K562 (cell line): ENCODE measurements around the gene BICDL1. TPM values are rescaled to one million over a fixed set of nuclear protein-coding genes. Genes with fewer than 3 reads are reported as not detected.

Experiments
- AFF1 ChIP-seq, 2 experiments: fragments of 450-650 bp; IDR thresholded peaks; 2 replicates each; pipeline ENCODE4 v1.6.1; 2018; ENCODE audit warnings: mild to moderate bottlenecking in 2 of 2, low read depth in 1 of 2; ENCODE audit not compliant: partially characterized antibody in 2 of 2
- ESRRA ChIP-seq: fragments of 450-650 bp; IDR thresholded peaks from 2 replicates; pipeline ENCODE4 v1.6.1; 2014; ENCODE audit warnings: low read depth, mild to moderate bottlenecking, moderate library complexity, borderline replicate concordance
- MEF2D ChIP-seq: conservative IDR thresholded peaks from 2 replicates; pipeline ENCODE4 v1.6.1; 2016; ENCODE audit warnings: low read depth, missing genetic modification characterization, missing compliant biosample characterization
- NR0B1 ChIP-seq: fragments of 450-650 bp; IDR thresholded peaks from one replicate; pipeline ENCODE4 v1.6.1; 2018; ENCODE audit warnings: mild to moderate bottlenecking, moderate library complexity; ENCODE audit not compliant: partially characterized antibody
- SMAD4 ChIP-seq: fragments of 250-450 bp; sonication (Bioruptor Pico); conservative IDR thresholded peaks from 2 replicates; pipeline ENCODE4 v1.8.0; 2021; ENCODE audit warnings: inconsistent platforms, mild to moderate bottlenecking, moderate library complexity
- SREBF2 ChIP-seq: sonication (generic); formaldehyde crosslinking; IDR thresholded peaks from 2 replicates; pipeline ENCODE4 v1.4.0; 2020; ENCODE audit warnings: mild to moderate bottlenecking, missing genetic modification reagents
- ZNF354B ChIP-seq: fragments of 250-450 bp; sonication (Bioruptor Pico); IDR thresholded peaks from 2 replicates; pipeline ENCODE4 v1.4.0; 2020
- ZNF57 ChIP-seq: fragments of 450-650 bp; formaldehyde crosslinking; IDR thresholded peaks from 2 replicates; pipeline ENCODE4 v1.4.0; 2020; ENCODE audit warnings: mild to moderate bottlenecking, moderate library complexity
- polyA plus RNA-seq, 8 experiments: library from polyadenylated mRNA; depleted of rRNA in 4 of 8; stranded (reverse) in 5 of 8; unstranded in 3 of 8; fragments of >200 nt; fragmentation: Nextera tagmentation in 2 of 8; fragmentation: Illumina TruSeq in 1 of 8; extraction: Ambion mirVana in 2 of 8; extraction: Trizol in 1 of 8; gene quantifications; 2 replicates each; pipeline versions ENCODE4 v1.2.1 to v1.2.3, GENCODE V29; 2011 to 2014; ENCODE audit warnings: inconsistent platforms in 1 of 8, missing spikeins in 1 of 8
- total RNA-seq, 7 experiments: library from RNA; depleted of rRNA in 6 of 7; stranded (reverse); fragments of >200 nt in 6 of 7; fragmentation: Illumina TruSeq in 2 of 7; extraction: Trizol in 2 of 7; gene quantifications; 2 replicates each; pipeline versions ENCODE4 v1.2.1 to v1.2.3, GENCODE V29; 2011 to 2021; ENCODE audit warnings: low replicate concordance in 1 of 7

Gene BICDL1
- total and polyA plus RNA-seq, 9 of the 15 experiments (the other 6 are each of a cell fraction or from before 2014, with no cell fraction given): 0.06 to 2.0 (median 0.58) TPM

- TF ChIP-seq AFF1 (IDR thresholded peaks at IDR 0.05; ENCODE audit: low read depth in 1 of 2, partially characterized antibody in 2 of 2) (no peak), SMAD4 (no peak), MEF2D (tag) (no peak), ZNF57 (CRISPR knock-in tag) (no peak), ZNF354B (CRISPR knock-in tag) (no peak), NR0B1 (no peak), SREBF2 (CRISPR knock-in tag) (no peak), ESRRA (no peak)
These were observed 59.2 kb downstream of the BICDL1 start (continued) for GRCh38 chr12:120048263-120048662.
